Activated CD8-positive, alpha-beta memory T cell treated with anti-CD3 and anti-CD28 coated beads, Interleukin-2, amount 50 U/mL, for 24 hours (primary cell): ENCODE data around the gene MYO1D.
"Not testable (repeated sequence)": the region's sequence is repeated elsewhere in the genome, so short reads cannot be mapped to it uniquely, and the experiment has no call there.

Experiments
- DNase-seq: peaks from one replicate; pipeline ENCODE4 v3.0.0-alpha.2; 2020; ENCODE audit errors: extremely low read depth

MYO1D gene

DNA sequence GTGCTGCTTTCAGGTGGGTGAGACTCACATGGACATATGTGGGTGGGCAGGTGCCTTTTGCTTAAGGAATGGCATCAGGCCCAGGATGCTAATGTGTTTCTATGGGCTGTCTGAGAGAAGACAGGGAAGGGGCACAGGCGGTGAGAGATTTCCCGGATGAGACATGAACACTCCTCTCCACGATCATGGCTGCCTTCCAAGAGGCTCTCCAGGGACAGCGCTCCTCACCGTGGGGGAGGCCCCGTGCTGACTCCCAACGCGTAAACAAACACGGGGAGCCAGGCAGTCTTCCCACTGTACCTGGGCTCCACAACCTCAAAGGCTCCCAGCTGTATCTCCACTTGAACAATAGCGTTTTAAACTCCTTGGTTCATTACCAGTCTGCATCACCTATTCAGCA is 347.3 kb downstream of the MYO1D start:
- no peak for DNase-seq

GRCh38 chr17:32528825-32529224 is 348.1 kb downstream of the MYO1D start:
- no peak for DNase-seq

- DNase-seq, result no peak
These were observed 349.8 kb downstream of the MYO1D start for GRCh38 chr17:32527146-32527545.

- no peak for DNase-seq
These were observed 351.8 kb downstream of the MYO1D start for GRCh38 chr17:32525122-32525521.

GRCh38 chr17:32524553-32524880 is 352.4 kb downstream of the MYO1D start:
- DNase-seq, result not testable (repeated sequence)

DNA sequence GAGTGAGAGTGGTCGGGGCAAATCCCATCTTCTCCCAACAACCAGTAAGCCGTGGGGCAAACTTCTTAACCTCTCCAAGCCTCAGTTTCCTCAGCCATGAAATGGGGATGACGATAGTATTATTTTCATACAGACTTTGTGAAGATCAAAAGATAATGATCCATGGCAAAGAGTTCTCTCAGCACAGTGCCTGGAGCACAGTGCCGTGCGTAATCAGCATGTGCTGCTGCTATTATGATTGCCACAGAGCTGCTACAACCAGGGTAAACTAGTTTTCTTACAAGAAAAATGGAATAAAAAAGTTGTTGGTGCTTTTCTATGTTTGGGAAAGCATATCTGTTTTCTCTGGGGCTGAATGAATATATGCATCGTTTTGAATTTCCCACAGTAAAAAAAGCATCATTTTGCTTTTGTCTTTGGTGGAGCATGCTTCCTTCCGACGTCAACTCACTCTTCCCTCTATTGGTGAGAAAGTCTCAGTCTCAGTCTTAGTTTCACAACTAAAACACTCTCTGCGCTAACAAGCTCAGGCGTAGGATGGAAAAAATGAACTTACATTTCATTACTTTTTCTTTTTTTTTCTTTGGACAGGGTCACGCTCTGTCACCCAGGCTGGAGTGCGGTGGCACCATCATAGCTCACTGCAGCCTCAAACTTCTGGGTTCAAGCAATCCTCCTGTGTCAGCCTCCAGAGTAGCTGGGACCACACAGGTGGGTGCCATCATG is 352.9 kb downstream of the MYO1D start:
- no peak for DNase-seq

- DNase-seq, result no peak
These were observed 353.8 kb downstream of the MYO1D start for GRCh38 chr17:32523017-32523680.

GRCh38 chr17:32520737-32521404 is 356.1 kb downstream of the MYO1D start:
- no peak for DNase-seq

GRCh38 chr17:32520104-32520701 is 356.7 kb downstream of the MYO1D start:
- no peak for DNase-seq

GRCh38 chr17:32519228-32520103 is 357.5 kb downstream of the MYO1D start:
- DNase-seq, result no peak

GRCh38 chr17:32518646-32519227 is 358.2 kb downstream of the MYO1D start:
- no peak for DNase-seq

GRCh38 chr17:32517982-32518381 is 358.9 kb downstream of the MYO1D start:
- DNase-seq, result no peak

GRCh38 chr17:32516940-32517701 is 359.8 kb downstream of the MYO1D start:
- DNase-seq, result no peak

- DNase-seq, result no peak
These were observed 360.5 kb downstream of the MYO1D start for GRCh38 chr17:32516450-32516849.

DNA sequence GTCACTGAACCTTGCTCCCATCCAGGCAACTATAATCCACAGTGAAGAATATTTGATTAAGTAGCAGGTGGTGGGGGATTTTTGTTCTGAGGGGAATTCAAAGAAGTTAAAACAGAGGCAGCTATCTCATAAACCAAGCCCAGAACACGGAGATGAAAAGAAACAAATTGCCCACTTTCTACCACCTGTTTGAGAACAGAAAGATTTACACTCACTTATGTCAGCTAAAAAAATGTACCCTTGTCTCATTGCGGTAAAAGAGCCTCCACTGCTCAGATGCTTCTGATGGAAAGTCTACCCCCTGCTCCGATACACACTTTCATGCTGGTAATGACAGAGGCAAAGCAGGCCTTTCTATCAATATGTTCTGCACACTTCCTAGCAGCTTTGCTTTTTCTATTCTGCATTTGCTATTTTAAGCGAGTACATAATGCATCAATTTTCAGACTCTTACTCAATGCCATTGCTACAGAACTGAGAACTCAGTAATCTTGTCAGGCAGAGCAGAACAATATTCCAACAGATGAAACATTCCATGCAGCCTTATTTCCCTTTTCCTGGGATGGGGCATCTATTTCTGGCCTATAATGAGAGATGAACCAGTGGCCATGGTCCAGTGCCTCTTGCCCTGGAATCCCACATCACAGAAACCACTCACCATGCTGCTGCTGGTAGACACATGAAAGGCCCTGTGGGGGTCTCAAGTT is 361.1 kb downstream of the MYO1D start:
- no peak for DNase-seq

DNA sequence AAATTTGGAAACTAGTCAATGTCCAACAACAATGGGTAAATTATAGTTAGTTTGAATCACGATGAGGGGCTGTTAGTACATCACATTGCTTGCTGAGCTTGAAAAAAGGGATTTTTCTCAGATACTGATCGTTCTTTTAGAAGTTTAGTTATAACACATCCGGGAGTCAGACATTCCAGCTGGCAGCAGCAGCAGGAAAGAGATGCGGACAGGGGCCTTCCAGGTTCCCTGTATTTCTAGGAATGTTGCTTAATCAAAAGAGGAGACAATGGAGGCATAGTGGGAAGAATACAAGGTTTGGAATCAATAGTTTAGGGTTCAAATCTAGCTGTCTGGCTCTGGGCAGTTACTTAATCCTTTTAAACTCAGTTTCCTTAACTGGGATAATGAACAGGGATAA is 362.3 kb downstream of the MYO1D start:
- no peak for DNase-seq

- DNase-seq, result no peak
These were observed 363.3 kb downstream of the MYO1D start for GRCh38 chr17:32513579-32513978.

- no peak for DNase-seq
These were observed 364.6 kb downstream of the MYO1D start for GRCh38 chr17:32512328-32512727.

GRCh38 chr17:32510466-32510865 is 366.5 kb downstream of the MYO1D start:
- no peak for DNase-seq

- no peak for DNase-seq
These were observed 368.0 kb downstream of the MYO1D start for GRCh38 chr17:32508926-32509325.
